K562 (cell line): ENCODE results near the gene EXOC5. TPM values are rescaled to one million over a fixed set of nuclear protein-coding genes. Genes with fewer than 3 reads are reported as not detected.

ENCODE experiments used
- ATAC-seq: fragments of 200-7000 bp; cut with Tn5 transposase; 3 replicates; pipeline ENCODE4 v1.9.1; 2020; ENCODE audit warnings: moderate library complexity
- BruUV-seq: library from RNA; stranded (reverse); fragments of 400-500 nt; replicated peaks from 2 replicates; lab custom pipeline; 2021; lab: Mats Ljungman, UMichigan
- CTCF ChIA-PET: fragments of 300-600 bp; formaldehyde crosslinking; extraction: SDS; loops from one replicate; lab custom pipeline; 2021; ENCODE audit warnings: low intra/inter-chr PET ratio; lab: Yijun Ruan, JAX
- POLR2A ChIA-PET: fragments of 300-600, 350-650 bp; sonication (Branson Sonifier 250); formaldehyde crosslinking; extraction: SDS; loops from one replicate; lab custom pipeline; 2021; ENCODE audit warnings: antibody characterized with exemption, inconsistent platforms; lab: Yijun Ruan, JAX
- DNase-seq, 4 experiments: peaks; one replicate each; pipeline versions ENCODE4 v3.0.0 to v3.0.0-alpha.2; 2011 to 2018; ENCODE audit warnings: low spot score in 3 of 4, mixed read lengths in 3 of 4; ENCODE audit errors: extremely low read depth in 1 of 4
- FAIRE-seq: peaks from 2 replicates; lab custom pipeline; 2011; peaks lifted over from hg19 to GRCh38; lab: Jason Lieb, UNC
- H2AFZ ChIP-seq: 2 replicates; pipeline ENCODE4 v1.6.0; 2011; ENCODE audit warnings: low read depth, low read length, control low read depth, inconsistent platforms
- H3K27ac ChIP-seq: fragments of 200-600 bp; 3 replicates; pipeline ENCODE4 v1.8.0; 2011; ENCODE audit warnings: low read depth, mild to moderate bottlenecking, control low read depth, inconsistent platforms, low read length, moderate library complexity, mixed read lengths; ENCODE audit errors: extremely low read depth
- H3K27me3 ChIP-seq, 2 experiments: fragments of 300-600 bp in 1 of 2; 2 replicates in 1 of 2; 3 replicates in 1 of 2; pipeline versions ENCODE4 v1.6.0 to v1.8.0; 2011; ENCODE audit warnings: inconsistent platforms in 2 of 2, low read length in 2 of 2, mild to moderate bottlenecking in 1 of 2, mixed read lengths in 1 of 2, moderate library complexity in 1 of 2; ENCODE audit not compliant: control insufficient read depth in 2 of 2, insufficient read depth in 2 of 2
- H3K36me3 ChIP-seq: fragments of 300-600 bp; 3 replicates; pipeline ENCODE4 v1.8.0; 2011; ENCODE audit warnings: mild to moderate bottlenecking, low read length, inconsistent platforms; ENCODE audit not compliant: control insufficient read depth, insufficient read depth
- H3K4me1 ChIP-seq, 2 experiments: fragments of 200-600 bp in 1 of 2; replicated peaks in 1 of 2; 2 replicates in 1 of 2; 3 replicates in 1 of 2; pipeline versions ENCODE4 v1.5.1 to v1.8.0; 2011; ENCODE audit warnings: inconsistent platforms in 2 of 2, low read length in 2 of 2, mild to moderate bottlenecking in 1 of 2, mixed read lengths in 1 of 2, moderate library complexity in 1 of 2; ENCODE audit not compliant: control insufficient read depth in 2 of 2, insufficient read depth in 2 of 2
- H3K4me2 ChIP-seq: 2 replicates; pipeline ENCODE4 v1.6.1; 2011; ENCODE audit warnings: low read length, control low read depth, inconsistent platforms, mixed read lengths; ENCODE audit not compliant: insufficient read depth
- H3K4me3 ChIP-seq: fragments of 200-600 bp; sonication (generic), shearing (Covaris generic); 2 replicates; pipeline ENCODE4 v1.5.1; 2016; ENCODE audit warnings: control low read depth, inconsistent platforms
- H3K79me2 ChIP-seq: fragments of 200-600 bp; 3 replicates; pipeline ENCODE4 v1.8.0; 2011; ENCODE audit warnings: low read length, inconsistent platforms; ENCODE audit not compliant: control insufficient read depth, insufficient read depth
- H3K9ac ChIP-seq, 2 experiments: 2 replicates each; pipeline versions ENCODE4 v1.6.0 to v1.6.1; 2011; ENCODE audit warnings: low read depth in 2 of 2, low read length in 2 of 2, control low read depth in 1 of 2, inconsistent platforms in 1 of 2, mild to moderate bottlenecking in 1 of 2, mixed read lengths in 1 of 2; ENCODE audit not compliant: insufficient read depth in 1 of 2
- H3K9me1 ChIP-seq: one replicate; pipeline ENCODE4 v1.6.0; 2011; ENCODE audit warnings: inconsistent platforms, mild to moderate bottlenecking, low read length, moderate library complexity; ENCODE audit not compliant: control insufficient read depth, insufficient read depth
- H3K9me3 ChIP-seq: replicated peaks from 2 replicates; pipeline ENCODE4 v1.5.1; 2011; ENCODE audit warnings: low read depth, low read length, inconsistent platforms; ENCODE audit not compliant: control insufficient read depth, insufficient read depth
- H4K20me1 ChIP-seq: replicated peaks from 2 replicates; pipeline ENCODE4 v1.6.1; 2011; ENCODE audit warnings: low read length, inconsistent platforms, mixed read lengths; ENCODE audit not compliant: control insufficient read depth, insufficient read depth
- ARID3A ChIP-seq: IDR thresholded peaks from 2 replicates; pipeline ENCODE4 v1.6.1; 2012; ENCODE audit warnings: low read depth, low read length, improper control_type of control experiment, borderline replicate concordance
- DNMT1 ChIP-seq: fragments of 450-650 bp; IDR thresholded peaks from 2 replicates; pipeline ENCODE4 v1.6.1; 2016; ENCODE audit warnings: antibody characterized with exemption, mild to moderate bottlenecking
- ESRRA ChIP-seq: fragments of 450-650 bp; IDR thresholded peaks from 2 replicates; pipeline ENCODE4 v1.6.1; 2014; ENCODE audit warnings: low read depth, mild to moderate bottlenecking, moderate library complexity, borderline replicate concordance
- FOXA1 ChIP-seq: fragments of 450-650 bp; IDR thresholded peaks from 2 replicates; pipeline ENCODE4 v1.6.1; 2016; ENCODE audit warnings: mild to moderate bottlenecking, borderline replicate concordance
- HDGF ChIP-seq: fragments of 450-650 bp; IDR thresholded peaks from 2 replicates; pipeline ENCODE4 v1.6.1; 2016
- HIVEP1 ChIP-seq: fragments of 250-450 bp; sonication (Bioruptor Pico); IDR thresholded peaks from 2 replicates; pipeline ENCODE4 v1.4.0; 2020; ENCODE audit warnings: mild to moderate bottlenecking
- NKRF ChIP-seq: fragments of 450-650 bp; IDR thresholded peaks from 2 replicates; pipeline ENCODE4 v1.6.1; 2016; ENCODE audit warnings: borderline replicate concordance
- RAD21 ChIP-seq, 2 experiments: fragments of 250-450 bp in 1 of 2; fragments of 450-650 bp in 1 of 2; sonication (Bioruptor Pico) in 1 of 2; formaldehyde crosslinking in 1 of 2; IDR thresholded peaks in 1 of 2; conservative IDR thresholded peaks in 1 of 2; 2 replicates each; pipeline versions ENCODE4 v1.4.0 to v1.8.0; 2020 to 2022; ENCODE audit warnings: mild to moderate bottlenecking in 2 of 2, moderate library complexity in 1 of 2
- RHOXF2B ChIP-seq: fragments of 250-450 bp; sonication (Bioruptor Pico); conservative IDR thresholded peaks from 2 replicates; pipeline ENCODE4 v1.5.1; 2021
- ZC3H8 ChIP-seq: fragments of 450-650 bp; IDR thresholded peaks from 2 replicates; pipeline ENCODE4 v1.6.1; 2017
- ZZZ3 ChIP-seq: fragments of 450-650 bp; IDR thresholded peaks from 2 replicates; pipeline ENCODE4 v1.6.1; 2016; ENCODE audit warnings: antibody characterized with exemption, mild to moderate bottlenecking, moderate library complexity
- WGBS: fragments of 100-300 bp; shearing (Covaris generic); methylation state at CpG from one replicate; pipeline ENCODE4 v1.1.6; 2016; ENCODE audit warnings: low coverage, mixed read lengths; ENCODE audit not compliant: insufficient coverage; ENCODE audit errors: missing lambda C conversion rate; 5-methylcytosine and 5-hydroxymethylcytosine counted together
- in situ Hi-C: fragments of 300-500 bp; cut with MboI; formaldehyde crosslinking; loops from 4 replicates; pipeline ENCODE4 v1.15.0; 2018; ENCODE audit warnings: inconsistent platforms, mixed read lengths
- intact Hi-C: fragments of 100-400 bp; cut with micrococcal nuclease; formaldehyde crosslinking; loops from 2 replicates; pipeline ENCODE4 v1.14.2; 2022
- polyA plus RNA-seq, 8 experiments: library from polyadenylated mRNA; depleted of rRNA in 4 of 8; stranded (reverse) in 5 of 8; unstranded in 3 of 8; fragments of >200 nt; fragmentation: Nextera tagmentation in 2 of 8; fragmentation: Illumina TruSeq in 1 of 8; extraction: Ambion mirVana in 2 of 8; extraction: Trizol in 1 of 8; gene quantifications; 2 replicates each; pipeline versions ENCODE4 v1.2.1 to v1.2.3, GENCODE V29; 2011 to 2014; ENCODE audit warnings: inconsistent platforms in 1 of 8, missing spikeins in 1 of 8
- total RNA-seq, 7 experiments: library from RNA; depleted of rRNA in 6 of 7; stranded (reverse); fragments of >200 nt in 6 of 7; fragmentation: Illumina TruSeq in 2 of 7; extraction: Trizol in 2 of 7; gene quantifications; 2 replicates each; pipeline versions ENCODE4 v1.2.1 to v1.2.3, GENCODE V29; 2011 to 2021; ENCODE audit warnings: low replicate concordance in 1 of 7

EXOC5 gene
- total and polyA plus RNA-seq, 9 of the 15 experiments (the other 6 are each of a cell fraction or from before 2014, with no cell fraction given) = 5.7 to 50.3 (median 32.0) TPM

- TF ChIP-seq ESRRA (peak; percentile 95), HDGF (no peak), RAD21 (CRISPR knock-in tag; conservative IDR thresholded peaks at IDR 0.05 in 1 of 2, IDR thresholded peaks at IDR 0.05 in 1 of 2) (peak; percentile 64 to 69), RHOXF2B (CRISPR knock-in tag) (no peak), NKRF (no peak)
- TF ChIP-seq, all 486 proteins: peak for 4
Measured at GRCh38 chr14:57182760-57183503, 85.8 kb downstream of the EXOC5 start (continued).

- in situ Hi-C loops = loop anchor here (10.0 to 25.0 kb wide), 2 partner anchors 614 to 692 kb away; no protein-coding TSS in a partner anchor
- intact Hi-C loops = no loop called here
- Histone ChIP-seq H3K9me1 (no peaks in the 10 kb centered on the region), H3K4me2 (no peak overlapping the region), H3K4me1 (no peaks in the 10 kb centered on the region), H3K27me3 (peaks cover 4% of the 10 kb centered on the region in 2 experiments; a peak in 3 of 5 replicates), H3K4me3 (no peak overlapping the region), H4K20me1 (no peaks in the 10 kb centered on the region), H3K27ac (no peak overlapping the region), H3K36me3 (no peaks in the 10 kb centered on the region), H3K9ac (no peak overlapping the region), H3K9me3 (no peaks in the 10 kb centered on the region), H2AFZ (no peak overlapping the region), H3K79me2 (no peaks in the 10 kb centered on the region)
- FAIRE-seq = no peak
- CTCF ChIA-PET = no interaction called here
- WGBS = 0% methylated on average over 4 of the region's 4 CpGs
- TF ChIP-seq ARID3A (no peak), ZZZ3 (no peak), DNMT1 (no peak), ZC3H8 (no peak), FOXA1 (no peak), HIVEP1 (CRISPR knock-in tag) (no peak)
- ATAC-seq = no peak
- no peak for DNase-seq
- BruUV-seq = no TSS peak
- POLR2A ChIA-PET = no interaction called here
Measured at GRCh38 chr14:57179273-57179672, 89.4 kb downstream of the EXOC5 start.
